Measurements from ENCODE around the gene STIM1. TPM values are rescaled to one million over a fixed set of nuclear protein-coding genes. Genes with fewer than 3 reads are reported as not detected.

STIM1 gene
- total RNA-seq, 1 experiment from 2014 or later: 15.2 TPM

- Histone ChIP-seq H3K23me2 (ENCODE audit: insufficient read length, low read depth, low read length, poor library complexity, severe bottlenecking) (no peaks in the 10 kb centered on the region), H3K9me3 (ENCODE audit: control insufficient read depth, low read depth, low read length) (no peaks in the 10 kb centered on the region), H3K23ac (ENCODE audit: insufficient read length, low read depth, low read length) (no peak overlapping the region), H3K9ac (ENCODE audit: extremely low read depth, insufficient read length, low read length) (no peak overlapping the region), H4K20me1 (ENCODE audit: control insufficient read depth, insufficient read depth, insufficient read length) (no peaks in the 10 kb centered on the region), H2BK5ac (ENCODE audit: insufficient read length, low read length) (no peak overlapping the region), H4K5ac (ENCODE audit: insufficient read length, low read depth, low read length) (no peak overlapping the region), H3K4me1 (ENCODE audit: insufficient read depth, low read length) (no peaks in the 10 kb centered on the region), H3K56ac (ENCODE audit: insufficient read length, low read depth, low read length) (no peak overlapping the region), H3K79me2 (ENCODE audit: insufficient read depth, low read length) (no peaks in the 10 kb centered on the region), H3K4ac (ENCODE audit: low read depth, low read length) (no peak overlapping the region), H4K91ac (ENCODE audit: insufficient read length, low read depth, low read length) (no peak overlapping the region), H4K8ac (replicated peaks; ENCODE audit: insufficient read length, low read depth, low read length) (no peak overlapping the region), H3K18ac (ENCODE audit: insufficient read length, low read depth, low read length) (no peak overlapping the region), H3K14ac (ENCODE audit: insufficient read depth, low read length) (no peak overlapping the region), H2BK15ac (ENCODE audit: low read depth, low read length) (no peak overlapping the region), H2BK12ac (ENCODE audit: insufficient read length, low read depth, low read length) (no peak overlapping the region), H3T11ph (ENCODE audit: low read length) (no peak overlapping the region), H3K27ac (ENCODE audit: insufficient read length, low read depth, low read length) (no peak overlapping the region), H2AFZ (ENCODE audit: low read length) (no peak overlapping the region), H3K4me2 (ENCODE audit: insufficient read depth, insufficient read length, low read length) (no peak overlapping the region), H2AK5ac (ENCODE audit: insufficient read length, low read length) (no peak overlapping the region), H2BK120ac (ENCODE audit: low read depth, low read length, poor library complexity, severe bottlenecking) (no peak overlapping the region), H2BK20ac (ENCODE audit: low read depth, low read length, poor library complexity, severe bottlenecking) (no peak overlapping the region), H3K27me3 (ENCODE audit: insufficient read depth, low read length) (no peaks in the 10 kb centered on the region; the same call in 1 of the 2 replicates), H3K79me1 (ENCODE audit: insufficient read depth, low read depth, low read length, poor library complexity, severe bottlenecking) (no peaks in the 10 kb centered on the region)
- H3K9me3 Mint-ChIP-seq: no peaks in the 10 kb centered on the region
- no peaks in the 10 kb centered on the region for H3K27me3 Mint-ChIP-seq (ENCODE audit: low read depth)
- H3K36me3 Mint-ChIP-seq (ENCODE audit: insufficient read depth in 1 of 3, low read depth in 3 of 3): no peaks in the 10 kb centered on the region
- no peak for TF ChIP-seq CTCF (conservative IDR thresholded peaks at IDR 0.05)
- no peak for DNase-seq
- peaks cover 16 to 19% of the 10 kb centered on the region in 2 experiments for H3K4me1 Mint-ChIP-seq
- H3K4me3 Mint-ChIP-seq: no peak overlapping the region
- H3K27ac Mint-ChIP-seq: no peak overlapping the region
- WGBS (ENCODE audit: extremely low coverage, insufficient read length, low lambda C conversion rate): no CpG with 5 or more reads among the region's 4 CpGs
These were observed 23.9 kb downstream of the STIM1 start for GRCh38 chr11:3879216-3879966.

Measured in H9 (cell line).